H9 (cell line): ENCODE measurements around the gene MRPL57. TPM values are rescaled to one million over a fixed set of nuclear protein-coding genes. Genes with fewer than 3 reads are reported as not detected.

Source experiments
- DNase-seq: peaks from one replicate; pipeline ENCODE4 v3.0.0-alpha.2; 2017
- H2AFZ ChIP-seq: one replicate; pipeline ENCODE4 v1.6.1; 2013; ENCODE audit warnings: mild to moderate bottlenecking, low read length, control low read depth, moderate library complexity
- H2AK5ac ChIP-seq: 2 replicates; pipeline ENCODE4 v1.6.1; 2013; ENCODE audit warnings: low read length, control low read depth, mixed read lengths; ENCODE audit not compliant: insufficient read length
- H2BK120ac ChIP-seq: one replicate; pipeline ENCODE4 v1.6.1; 2013; ENCODE audit warnings: low read depth, mild to moderate bottlenecking, low read length, control low read depth, inconsistent platforms; ENCODE audit not compliant: poor library complexity, severe bottlenecking
- H2BK12ac ChIP-seq: 2 replicates; pipeline ENCODE4 v1.6.1; 2013; ENCODE audit warnings: low read length, control low read depth, mixed read lengths, low read depth; ENCODE audit not compliant: insufficient read length
- H2BK15ac ChIP-seq: 2 replicates; pipeline ENCODE4 v1.6.1; 2013; ENCODE audit warnings: low read depth, low read length, control low read depth
- H2BK20ac ChIP-seq: one replicate; pipeline ENCODE4 v1.6.1; 2013; ENCODE audit warnings: low read depth, mild to moderate bottlenecking, low read length, control low read depth, inconsistent platforms; ENCODE audit not compliant: poor library complexity, severe bottlenecking
- H2BK5ac ChIP-seq: 2 replicates; pipeline ENCODE4 v1.6.1; 2013; ENCODE audit warnings: low read length, control low read depth, mixed read lengths; ENCODE audit not compliant: insufficient read length
- H3K14ac ChIP-seq: 2 replicates; pipeline ENCODE4 v1.6.1; 2013; ENCODE audit warnings: low read length, control low read depth; ENCODE audit not compliant: insufficient read depth
- H3K18ac ChIP-seq: 2 replicates; pipeline ENCODE4 v1.6.1; 2013; ENCODE audit warnings: low read depth, mild to moderate bottlenecking, mixed read lengths, low read length, control low read depth; ENCODE audit not compliant: insufficient read length
- H3K23ac ChIP-seq: 2 replicates; pipeline ENCODE4 v1.6.1; 2013; ENCODE audit warnings: low read length, control low read depth, mixed read lengths, low read depth; ENCODE audit not compliant: insufficient read length
- H3K23me2 ChIP-seq: 2 replicates; pipeline ENCODE4 v1.6.1; 2013; ENCODE audit warnings: low read depth, mild to moderate bottlenecking, mixed read lengths, low read length, control low read depth; ENCODE audit not compliant: insufficient read length, poor library complexity, severe bottlenecking
- H3K27ac ChIP-seq: 2 replicates; pipeline ENCODE4 v1.5.1; 2013; ENCODE audit warnings: low read length, control low read depth, mixed read lengths, low read depth; ENCODE audit not compliant: insufficient read length
- H3K27me3 ChIP-seq: 2 replicates; pipeline ENCODE4 v1.6.1; 2013; ENCODE audit warnings: low read length, control low read depth, inconsistent platforms; ENCODE audit not compliant: insufficient read depth
- H3K4ac ChIP-seq: 2 replicates; pipeline ENCODE4 v1.6.1; 2013; ENCODE audit warnings: low read depth, mild to moderate bottlenecking, control low read depth, inconsistent platforms, low read length, moderate library complexity
- H3K4me1 ChIP-seq: 2 replicates; pipeline ENCODE4 v1.6.1; 2013; ENCODE audit warnings: low read length, control low read depth, inconsistent platforms; ENCODE audit not compliant: insufficient read depth
- H3K4me2 ChIP-seq: 2 replicates; pipeline ENCODE4 v1.6.1; 2013; ENCODE audit warnings: low read length, control low read depth, mixed read lengths; ENCODE audit not compliant: insufficient read length, insufficient read depth
- H3K56ac ChIP-seq: 2 replicates; pipeline ENCODE4 v1.6.1; 2013; ENCODE audit warnings: low read depth, mild to moderate bottlenecking, mixed read lengths, low read length, control low read depth; ENCODE audit not compliant: insufficient read length
- H3K79me1 ChIP-seq: 2 replicates; pipeline ENCODE4 v1.6.1; 2013; ENCODE audit warnings: low read depth, mild to moderate bottlenecking, moderate library complexity, low read length, control low read depth, inconsistent platforms; ENCODE audit not compliant: insufficient read depth, poor library complexity, severe bottlenecking
- H3K79me2 ChIP-seq: 2 replicates; pipeline ENCODE4 v1.6.1; 2013; ENCODE audit warnings: low read length, control low read depth, inconsistent platforms; ENCODE audit not compliant: insufficient read depth
- H3K9ac ChIP-seq: 2 replicates; pipeline ENCODE4 v1.6.1; 2013; ENCODE audit warnings: low read length, control low read depth, mixed read lengths; ENCODE audit not compliant: insufficient read length; ENCODE audit errors: extremely low read depth
- H3K9me3 ChIP-seq: one replicate; pipeline ENCODE4 v1.6.1; 2013; ENCODE audit warnings: low read depth, low read length, inconsistent platforms; ENCODE audit not compliant: control insufficient read depth
- H3T11ph ChIP-seq: one replicate; pipeline ENCODE4 v1.6.1; 2013; ENCODE audit warnings: mild to moderate bottlenecking, low read length, control low read depth, inconsistent platforms
- H4K20me1 ChIP-seq: one replicate; pipeline ENCODE4 v1.6.1; 2013; ENCODE audit not compliant: control insufficient read depth, insufficient read length, insufficient read depth
- H4K5ac ChIP-seq: 2 replicates; pipeline ENCODE4 v1.6.1; 2013; ENCODE audit warnings: low read depth, mild to moderate bottlenecking, mixed read lengths, low read length, control low read depth; ENCODE audit not compliant: insufficient read length
- H4K8ac ChIP-seq: replicated peaks from 2 replicates; pipeline ENCODE4 v1.6.1; 2013; ENCODE audit warnings: low read length, control low read depth, mixed read lengths, low read depth; ENCODE audit not compliant: insufficient read length
- H4K91ac ChIP-seq: 2 replicates; pipeline ENCODE4 v1.6.1; 2013; ENCODE audit warnings: low read depth, mild to moderate bottlenecking, moderate library complexity, mixed read lengths, low read length, control low read depth; ENCODE audit not compliant: insufficient read length
- H3K27ac Mint-ChIP-seq, 3 experiments: 2 replicates in 2 of 3; 3 replicates in 1 of 3; pipeline ENCODE4 v1.8.0; 2020 to 2021; ENCODE audit warnings: mixed read lengths in 3 of 3, mild to moderate bottlenecking in 1 of 3, moderate library complexity in 1 of 3
- H3K27me3 Mint-ChIP-seq: 2 replicates; pipeline ENCODE4 v1.8.0; 2021; ENCODE audit warnings: low read depth, mild to moderate bottlenecking, moderate library complexity, mixed read lengths
- H3K36me3 Mint-ChIP-seq, 3 experiments: 2 replicates in 2 of 3; 3 replicates in 1 of 3; pipeline ENCODE4 v1.8.0; 2020 to 2021; ENCODE audit warnings: low read depth in 3 of 3, mixed read lengths in 3 of 3; ENCODE audit not compliant: insufficient read depth in 1 of 3
- H3K4me1 Mint-ChIP-seq, 2 experiments: 2 replicates each; pipeline ENCODE4 v1.8.0; 2020; ENCODE audit warnings: mixed read lengths in 2 of 2
- H3K4me3 Mint-ChIP-seq, 2 experiments: 2 replicates in 1 of 2; 3 replicates in 1 of 2; pipeline ENCODE4 v1.8.0; 2020 to 2021; ENCODE audit warnings: mild to moderate bottlenecking in 2 of 2, mixed read lengths in 2 of 2, moderate library complexity in 1 of 2
- H3K9me3 Mint-ChIP-seq, 2 experiments: 2 replicates in 1 of 2; 3 replicates in 1 of 2; pipeline ENCODE4 v1.8.0; 2020; ENCODE audit warnings: mild to moderate bottlenecking in 2 of 2, mixed read lengths in 2 of 2, moderate library complexity in 1 of 2
- CTCF ChIP-seq: fragments of 200-600 bp; sonication (generic); conservative IDR thresholded peaks from 3 replicates; pipeline ENCODE4 v1.8.0; 2021; ENCODE audit warnings: antibody characterized with exemption, mild to moderate bottlenecking
- WGBS: extraction: QIAGEN DNeasy Blood & Tissue Kit; methylation state at CpG from one replicate; pipeline ENCODE4 v1.1.7; 2013; ENCODE audit warnings: missing lambda C conversion rate, low lambda C conversion rate, mixed read lengths; ENCODE audit not compliant: insufficient read length; ENCODE audit errors: extremely low coverage; 5-methylcytosine and 5-hydroxymethylcytosine counted together
- total RNA-seq: library from RNA; stranded (reverse); gene quantifications from 2 replicates; pipeline ENCODE4 v1.2.1, GENCODE V29; 2021

MRPL57 gene
- total RNA-seq, 1 experiment from 2014 or later, result 33.2 TPM

- H2BK15ac ChIP-seq, result no peak overlapping the region
- peaks cover 4% of the 10 kb centered on the region for H3K79me1 ChIP-seq
- no peak overlapping the region for H4K5ac ChIP-seq
- H3K9me3 ChIP-seq, result no peaks in the 10 kb centered on the region
- peak overlapping the region; percentile 61 for H3K4me2 ChIP-seq
- no peak overlapping the region for H2AFZ ChIP-seq
- peak overlapping the region; percentile 11 for H3K27ac ChIP-seq
- no peak overlapping the region for H2AK5ac ChIP-seq
- TF ChIP-seq CTCF, result no peak
- no peaks in the 10 kb centered on the region for H3K23me2 ChIP-seq
- no peak overlapping the region for H3T11ph ChIP-seq
- peak overlapping the region; percentile 98 to 99 (median 98) for H3K27ac Mint-ChIP-seq
- peak overlapping the region; percentile 79 for H3K9ac ChIP-seq
- no peak overlapping the region for H3K56ac ChIP-seq
- no peak overlapping the region for H2BK12ac ChIP-seq
- no peak overlapping the region for H3K4ac ChIP-seq
- H4K20me1 ChIP-seq, result no peaks in the 10 kb centered on the region
- peaks cover 18% of the 10 kb centered on the region; the same call in 1 of the 2 replicates for H3K79me2 ChIP-seq
- WGBS, result no CpG with 5 or more reads among the region's 26 CpGs
- peaks cover 24 to 37% (median 30%) of the 10 kb centered on the region in 3 experiments for H3K36me3 Mint-ChIP-seq
- H4K8ac ChIP-seq, result no peak overlapping the region
- H4K91ac ChIP-seq, result no peak overlapping the region
- peak overlapping the region; percentile 72 for H3K14ac ChIP-seq
- H3K4me1 Mint-ChIP-seq, result peaks cover 14 to 25% of the 10 kb centered on the region in 2 experiments
- peak overlapping the region; percentile 53 for H3K18ac ChIP-seq
- no peak overlapping the region for H3K23ac ChIP-seq
- H3K27me3 ChIP-seq, result no peaks in the 10 kb centered on the region
- H2BK20ac ChIP-seq, result no peak overlapping the region
- no peak overlapping the region for H2BK5ac ChIP-seq
- H3K27me3 Mint-ChIP-seq, result no peaks in the 10 kb centered on the region
- no peaks in the 10 kb centered on the region; the same call in 1 of the 2 replicates for H3K4me1 ChIP-seq
- H3K9me3 Mint-ChIP-seq, result peaks cover 0 to 11% of the 10 kb centered on the region in 2 experiments; a peak in 2 of 5 replicates
- no peak for DNase-seq
- peak overlapping the region; percentile 95 to 96 for H3K4me3 Mint-ChIP-seq
- no peak overlapping the region for H2BK120ac ChIP-seq
Measured at GRCh38 chr13:21176982-21177284, 475 bp downstream of the MRPL57 start.
